Activated T-cell treated with anti-CD3 and anti-CD28 coated beads for 1 hour (primary cell): Measurements from ENCODE around the gene GRID2IP.
A peak's percentile ranks its signal among the peaks of the same experiment; 100 is the strongest.

ENCODE experiments used
- DNase-seq: peaks from one replicate; pipeline ENCODE4 v3.0.0-alpha.2; 2020; ENCODE audit warnings: low read depth

GRID2IP gene

DNA sequence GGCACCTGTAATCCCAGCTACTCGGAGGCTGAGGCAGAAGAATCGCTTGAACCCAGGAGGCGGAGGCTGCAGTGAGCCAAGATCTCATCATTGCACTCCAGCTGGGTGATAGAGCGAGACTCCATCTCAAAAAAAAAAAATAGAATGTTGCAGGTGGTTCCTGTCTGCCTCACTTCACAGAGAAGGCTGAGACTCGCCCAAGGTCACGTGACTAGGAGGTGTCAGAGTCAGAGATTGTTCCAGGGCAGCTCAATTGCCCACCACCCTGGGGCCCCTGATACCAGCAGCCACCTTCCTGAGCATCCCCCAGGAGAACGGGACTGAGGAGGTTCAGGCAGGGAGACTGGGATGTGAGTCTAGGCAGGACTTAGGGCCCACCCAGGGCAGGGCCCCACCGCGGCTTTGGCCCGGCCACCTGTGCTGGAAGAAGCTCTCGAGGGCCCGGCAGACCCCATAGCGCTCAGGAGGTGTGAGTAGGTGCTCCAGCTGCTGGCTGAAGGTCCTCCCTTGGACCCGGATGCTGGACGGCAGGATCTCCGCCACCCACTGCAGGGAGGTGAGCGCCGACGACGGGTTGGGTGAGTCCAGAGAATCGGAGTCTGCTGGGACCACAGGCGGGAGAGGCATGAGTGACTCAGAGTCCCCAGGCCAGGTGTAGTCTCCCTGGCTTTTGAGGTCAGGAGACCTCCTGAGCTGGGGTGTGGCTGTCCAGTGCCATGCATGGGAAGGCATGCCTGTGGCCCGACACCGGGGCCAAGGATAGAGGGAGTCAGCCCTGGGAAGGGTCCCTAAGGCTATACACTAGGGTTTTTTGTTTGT is 30.9 kb downstream of the GRID2IP start:
- no peak for DNase-seq

GRCh38 chr7:6516387-6516983 is 34.8 kb downstream of the GRID2IP start:
- DNase-seq = peak; percentile 57

DNA sequence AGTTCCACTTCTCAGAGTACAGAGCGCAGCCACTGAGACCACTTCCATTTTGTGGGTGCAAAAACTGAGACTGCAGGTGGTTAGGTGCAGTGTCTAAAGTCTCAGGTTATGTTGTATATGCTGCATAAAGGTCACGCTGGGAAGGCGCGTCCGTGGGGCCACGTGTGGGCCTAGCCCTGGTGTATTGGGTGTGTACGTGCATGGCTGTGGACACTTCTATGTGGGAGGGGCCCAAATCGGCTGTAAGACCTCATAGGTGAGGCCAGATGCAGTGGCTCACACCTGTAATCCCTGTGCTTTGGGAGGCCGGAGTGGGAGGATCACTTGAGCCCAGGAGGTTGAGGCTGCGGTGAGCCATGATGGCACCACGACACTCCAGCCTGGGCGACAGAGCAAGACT is 37.7 kb downstream of the GRID2IP start:
- DNase-seq = no peak

GRCh38 chr7:6512892-6513291 is 38.4 kb downstream of the GRID2IP start:
- no peak for DNase-seq

DNA sequence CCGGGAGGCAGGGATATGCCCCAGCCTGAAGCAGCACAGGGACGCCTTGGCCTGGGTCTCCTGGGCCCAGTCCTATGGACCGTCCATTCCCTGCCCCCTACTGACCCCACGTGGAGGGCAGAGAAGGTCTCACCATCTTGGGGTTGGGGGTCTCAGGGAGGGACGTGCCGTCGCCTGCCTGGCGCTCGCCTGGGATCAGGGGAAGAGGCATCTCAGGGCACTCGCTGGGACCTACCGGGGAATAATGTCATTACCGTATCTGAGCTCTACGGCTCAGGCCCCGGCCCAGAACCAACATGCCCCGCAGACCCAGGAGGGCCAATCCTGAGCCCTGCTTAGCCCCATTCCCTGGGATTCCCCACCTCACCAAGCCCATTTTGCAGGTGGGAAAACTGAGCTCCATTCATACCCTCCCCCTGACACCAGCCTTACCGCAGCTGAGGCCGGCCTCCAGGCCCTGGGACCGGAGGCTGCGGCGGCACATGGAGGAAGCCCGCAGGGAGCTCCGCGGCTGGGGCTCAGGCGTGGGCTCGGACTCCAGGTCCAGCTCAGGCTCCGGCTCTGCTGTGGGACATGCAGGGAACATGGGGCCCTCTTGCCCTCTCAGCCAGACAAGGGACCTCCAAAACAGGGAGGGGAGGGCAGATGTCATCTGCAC is 40.7 kb downstream of the GRID2IP start:
- no peak for DNase-seq

DNA sequence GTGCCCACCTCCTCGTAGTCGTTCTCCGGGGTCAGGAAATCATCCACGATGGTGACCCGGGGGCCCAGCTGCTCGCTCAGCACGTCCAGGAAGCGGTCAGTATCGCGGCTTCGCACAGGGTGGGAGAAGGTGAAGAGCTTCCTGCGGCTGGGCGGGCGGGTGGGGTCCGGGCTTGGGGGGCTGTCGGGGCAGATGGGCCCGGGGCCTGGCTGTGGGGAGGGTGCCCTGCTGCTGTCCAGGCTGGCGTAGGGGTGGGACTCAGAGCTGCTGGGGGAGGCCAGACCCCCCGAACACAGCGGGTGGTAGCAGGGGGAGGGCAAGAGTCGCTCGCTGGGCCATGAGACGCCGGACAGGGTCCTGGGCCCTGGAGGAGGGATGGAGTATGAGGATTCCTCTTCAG is 42.3 kb downstream of the GRID2IP start:
- no peak for DNase-seq

GRCh38 chr7:6508539-6508938 is 42.7 kb downstream of the GRID2IP start:
- DNase-seq = no peak

- DNase-seq = no peak
Measured at GRCh38 chr7:6507906-6508305, 43.4 kb downstream of the GRID2IP start.

DNA sequence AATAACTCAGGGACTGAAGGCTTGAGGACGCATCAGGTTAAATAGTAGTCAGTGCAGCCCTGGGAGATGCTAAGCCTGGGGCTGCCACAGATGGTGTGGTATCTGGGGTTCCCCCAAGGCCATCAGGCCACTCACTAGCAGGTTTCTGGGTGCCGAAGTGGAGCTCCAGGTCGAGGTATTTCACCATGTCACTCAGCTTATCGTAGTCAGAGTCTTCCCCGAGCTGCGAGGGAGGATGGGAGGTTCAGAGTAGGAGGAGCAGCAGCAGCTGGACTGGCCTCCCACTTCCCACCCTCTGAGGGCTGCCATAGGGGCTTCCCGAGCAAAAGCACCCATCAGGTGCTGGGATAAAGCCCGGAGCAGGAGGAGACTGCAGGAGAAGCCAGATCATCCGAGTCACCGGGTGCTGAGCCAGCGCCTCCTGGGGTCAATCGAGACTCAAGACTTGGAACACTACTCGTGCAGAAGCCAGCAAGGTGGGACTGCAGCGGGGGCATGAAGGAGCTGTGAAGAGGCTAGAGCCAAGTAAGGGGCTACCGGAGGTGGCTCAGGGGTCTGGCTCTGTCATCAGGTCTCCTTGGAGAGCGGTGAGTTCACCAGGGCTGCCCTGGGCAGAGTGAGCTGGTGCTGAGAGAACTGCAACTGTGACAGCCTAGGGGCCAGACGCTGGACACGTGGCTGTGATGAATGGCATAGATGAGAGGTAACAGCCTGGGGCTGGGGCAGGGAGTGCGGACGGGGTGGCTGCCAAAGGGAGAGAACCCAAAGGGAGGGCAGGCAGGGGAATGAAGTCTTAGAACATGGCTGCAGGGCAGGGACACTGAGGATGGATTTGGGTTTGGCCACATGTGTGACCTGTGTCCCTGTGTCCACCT is 45.3 kb downstream of the GRID2IP start:
- DNase-seq = no peak

- no peak for DNase-seq
Measured at GRCh38 chr7:6504996-6505395, 46.3 kb downstream of the GRID2IP start.

DNA sequence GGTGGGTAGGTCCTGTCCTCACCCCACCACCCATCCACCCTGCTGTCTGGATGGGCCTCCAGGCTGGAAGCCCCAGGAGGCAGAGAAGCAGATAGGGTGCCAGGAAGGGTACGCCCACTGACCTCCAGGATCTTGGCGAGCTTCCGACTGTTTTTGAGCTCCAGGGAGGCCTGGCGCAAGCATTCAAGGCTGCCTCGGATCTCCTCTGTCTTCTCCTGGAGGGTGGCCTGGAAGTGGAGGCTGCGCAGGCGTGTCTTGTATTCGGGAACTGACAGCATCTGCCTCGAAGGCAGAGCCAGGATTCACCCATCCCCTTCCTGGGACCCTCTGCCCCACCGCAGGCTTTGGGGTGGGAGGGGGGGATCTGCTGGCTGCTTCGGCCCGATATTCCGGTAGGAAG is 48.4 kb downstream of the GRID2IP start:
- no peak for DNase-seq

- no peak for DNase-seq
Measured at GRCh38 chr7:6501586-6502564, 49.4 kb downstream of the GRID2IP start.

- DNase-seq = no peak
Measured at GRCh38 chr7:6500691-6501090, 50.6 kb downstream of the GRID2IP start.

GRCh38 chr7:6497994-6498393 is 53.3 kb downstream of the GRID2IP start:
- DNase-seq = no peak

- no peak for DNase-seq
Measured at GRCh38 chr7:6497637-6497905, 53.7 kb downstream of the GRID2IP start.

GRCh38 chr7:6496842-6497636 is 54.2 kb downstream of the GRID2IP start:
- DNase-seq = no peak

DNA sequence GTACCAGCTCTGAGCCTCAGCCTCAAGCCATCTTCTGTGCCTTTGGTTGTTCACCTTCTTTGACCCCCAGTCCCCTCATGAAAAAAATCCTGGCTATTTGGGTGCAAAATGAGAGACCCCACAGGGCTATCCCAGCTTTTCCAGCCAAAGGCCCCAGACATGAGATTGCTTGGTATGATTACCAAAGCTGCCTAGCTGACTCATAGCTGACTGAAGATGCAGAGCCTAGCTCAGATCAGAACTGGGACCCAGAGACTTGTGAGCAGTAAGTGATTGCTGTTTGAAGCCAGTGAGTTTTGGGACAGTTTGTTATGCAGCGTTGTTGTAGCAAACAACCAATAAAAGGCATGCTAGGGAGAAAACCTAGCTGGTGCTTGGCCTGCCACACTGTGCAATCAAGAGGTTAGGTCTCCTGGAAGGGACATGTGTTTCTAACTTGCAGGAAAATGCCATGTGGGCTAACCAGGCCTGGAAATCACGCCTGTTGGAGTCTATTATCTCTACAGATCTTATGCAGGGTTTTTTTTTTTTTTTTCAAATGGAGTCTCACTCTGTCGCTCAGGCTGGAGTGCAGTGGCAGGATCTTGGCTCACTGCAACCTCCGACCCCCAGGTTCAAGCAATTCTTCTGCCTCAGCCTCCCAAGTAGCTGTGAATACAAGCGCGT is 55.5 kb downstream of the GRID2IP start:
- no peak for DNase-seq

GRCh38 chr7:6494365-6494764 is 56.9 kb downstream of the GRID2IP start:
- no peak for DNase-seq

- no peak for DNase-seq
Measured at GRCh38 chr7:6491194-6491593, 60.1 kb downstream of the GRID2IP start.

- no peak for DNase-seq
Measured at GRCh38 chr7:6489612-6490011, 61.6 kb downstream of the GRID2IP start.
